T-helper 1 cell (primary cell): ENCODE data around the gene AKAP13.
"Not testable (repeated sequence)": the region's sequence is repeated elsewhere in the genome, so short reads cannot be mapped to it uniquely, and the experiment has no call there.

Experiments used
- DNase-seq, 5 donors: peaks; one replicate each; pipeline ENCODE4 v3.0.0-alpha.2; 2012 to 2020

AKAP13 gene

GRCh38 chr15:85631018-85631417 is 250.6 kb downstream of the AKAP13 start:
- no peak for DNase-seq

GRCh38 chr15:85632014-85632413 is 251.6 kb downstream of the AKAP13 start:
- no peak for DNase-seq

- no peak for DNase-seq
These were observed 253.5 kb downstream of the AKAP13 start for GRCh38 chr15:85633859-85634258.

GRCh38 chr15:85636351-85636750 is 255.9 kb downstream of the AKAP13 start:
- DNase-seq, result no peak

GRCh38 chr15:85639752-85640381 is 259.5 kb downstream of the AKAP13 start:
- DNase-seq, result peak in 1 of 5 donors; percentile 28

GRCh38 chr15:85642065-85642692 is 261.8 kb downstream of the AKAP13 start:
- no peak for DNase-seq

- DNase-seq, result no peak
These were observed 262.3 kb downstream of the AKAP13 start for GRCh38 chr15:85642693-85643066.

GRCh38 chr15:85646538-85647091 is 266.2 kb downstream of the AKAP13 start:
- peak in 3 of 5 donors; percentile 16 to 76 (median 17) for DNase-seq

GRCh38 chr15:85649372-85649771 is 269.0 kb downstream of the AKAP13 start:
- peak in 1 of 5 donors; percentile 54 for DNase-seq

GRCh38 chr15:85651548-85651947 is 271.1 kb downstream of the AKAP13 start:
- DNase-seq, result no peak

GRCh38 chr15:85652457-85652856 is 272.1 kb downstream of the AKAP13 start:
- DNase-seq, result no peak

- no peak for DNase-seq
These were observed 276.7 kb downstream of the AKAP13 start for GRCh38 chr15:85657132-85657531.

- DNase-seq, result no peak
These were observed 278.4 kb downstream of the AKAP13 start for GRCh38 chr15:85658816-85659215.

GRCh38 chr15:85661859-85662258 is 281.5 kb downstream of the AKAP13 start:
- no peak for DNase-seq

GRCh38 chr15:85665677-85666076 is 285.3 kb downstream of the AKAP13 start:
- not testable (repeated sequence) for DNase-seq

GRCh38 chr15:85667491-85668424 is 287.4 kb downstream of the AKAP13 start:
- DNase-seq, result peak in 4 of 5 donors; percentile 50 to 87 (median 62)

- no peak for DNase-seq
These were observed 290.8 kb downstream of the AKAP13 start for GRCh38 chr15:85671156-85671555.

GRCh38 chr15:85672332-85673084 is 292.1 kb downstream of the AKAP13 start:
- DNase-seq, result no peak

GRCh38 chr15:85673326-85673725 is 292.9 kb downstream of the AKAP13 start:
- DNase-seq, result no peak

- DNase-seq, result no peak
These were observed 296.1 kb downstream of the AKAP13 start for GRCh38 chr15:85676342-85677098.

- DNase-seq, result no peak
These were observed 298.8 kb downstream of the AKAP13 start for GRCh38 chr15:85679231-85679630.

- no peak for DNase-seq
These were observed 301.0 kb downstream of the AKAP13 start for GRCh38 chr15:85681386-85681785.
